GM12892 (cell line): ENCODE results near the gene CPS1.

Source experiments
- POLR2A ChIP-seq: IDR thresholded peaks from 2 replicates; pipeline ENCODE4 v1.6.1; 2011; ENCODE audit warnings: low read depth, low read length, control low read depth
- POLR2AphosphoS5 ChIP-seq: IDR thresholded peaks from 2 replicates; pipeline ENCODE4 v1.6.1; 2011; ENCODE audit warnings: low read depth, low read length, control low read depth
- TAF1 ChIP-seq: IDR thresholded peaks from 2 replicates; pipeline ENCODE4 v1.6.1; 2011; ENCODE audit warnings: low read depth, mild to moderate bottlenecking, control low read depth, low read length, borderline replicate concordance

GRCh38 chr2:210617732-210618330 lies 61.4 kb downstream of the CPS1 start:
- TF ChIP-seq POLR2AphosphoS5 (no peak), POLR2A (no peak), TAF1 (no peak)
